Body of pancreas (tissue), 4 donors: ENCODE results near the gene PTGFRN.

Source experiments
- CTCF ChIP-seq, 7 experiments: fragments of 450-650 bp in 4 of 7; fragments of 200-600 bp in 3 of 7; sonication (generic) in 3 of 7; IDR thresholded peaks; one replicate each; pipeline ENCODE4 v1.5.1; 2016 to 2019; ENCODE audit warnings: antibody characterized with exemption in 7 of 7
- POLR2A ChIP-seq, 3 donors: fragments of 450-650 bp; IDR thresholded peaks; one replicate each; pipeline ENCODE4 v1.6.1; 2016; ENCODE audit warnings: antibody characterized with exemption in 3 of 3, mild to moderate bottlenecking in 2 of 3

- no peak for TF ChIP-seq CTCF (IDR thresholded peaks at IDR 0.05)
- no peak for TF ChIP-seq POLR2A (IDR thresholded peaks at IDR 0.05)
These were observed 2.2 kb downstream of the PTGFRN start for GRCh38 chr1:116911779-116912469.
